HG03045 (cell line): ENCODE measurements around the gene STC2.

Experiments
- ATAC-seq: cut with Tn5 transposase; IDR thresholded peaks from one replicate; pipeline ENCODE4 v1.9.1; 2021; ENCODE audit warnings: mild to moderate bottlenecking, moderate library complexity; ENCODE audit not compliant: unreplicated experiment

The STC2 gene

DNA sequence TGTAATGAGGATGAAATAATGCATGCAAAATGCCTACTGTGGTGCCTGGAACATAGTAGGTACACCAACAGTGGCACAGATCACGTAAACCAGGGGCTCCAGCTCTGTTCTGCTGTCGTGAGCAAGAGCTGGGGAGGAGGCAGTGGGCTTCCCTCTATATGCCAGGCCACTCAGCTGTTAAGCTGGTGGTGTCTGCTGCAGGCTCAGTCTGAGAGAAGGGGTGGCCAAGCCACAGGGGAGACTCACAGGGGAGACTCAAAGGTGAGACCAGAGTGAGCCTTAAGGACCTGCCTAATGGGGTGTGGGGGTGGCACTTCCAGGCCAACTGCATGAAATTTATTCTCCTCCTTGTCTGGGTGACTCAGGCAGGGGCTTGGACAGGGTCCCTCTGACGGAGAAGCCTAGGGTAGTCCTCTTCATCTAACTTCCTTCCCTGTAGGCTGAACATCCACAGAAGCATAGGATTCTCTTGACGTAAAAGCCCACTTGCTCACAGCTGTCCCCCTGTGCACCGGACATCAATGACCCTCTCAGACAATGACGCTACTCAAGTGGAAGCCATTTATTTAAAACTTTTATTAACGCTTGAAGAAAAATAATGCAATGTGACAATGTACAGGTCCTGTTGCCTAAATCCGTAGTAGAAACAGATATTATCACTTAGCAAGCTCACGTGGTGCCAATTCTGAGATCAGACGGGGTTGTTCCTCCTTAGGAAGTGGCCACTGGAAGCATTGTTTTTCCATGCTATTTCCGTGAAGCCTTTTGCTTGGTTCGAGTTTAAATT, 13.9 kb downstream of the STC2 start:
- ATAC-seq, result no peak

DNA sequence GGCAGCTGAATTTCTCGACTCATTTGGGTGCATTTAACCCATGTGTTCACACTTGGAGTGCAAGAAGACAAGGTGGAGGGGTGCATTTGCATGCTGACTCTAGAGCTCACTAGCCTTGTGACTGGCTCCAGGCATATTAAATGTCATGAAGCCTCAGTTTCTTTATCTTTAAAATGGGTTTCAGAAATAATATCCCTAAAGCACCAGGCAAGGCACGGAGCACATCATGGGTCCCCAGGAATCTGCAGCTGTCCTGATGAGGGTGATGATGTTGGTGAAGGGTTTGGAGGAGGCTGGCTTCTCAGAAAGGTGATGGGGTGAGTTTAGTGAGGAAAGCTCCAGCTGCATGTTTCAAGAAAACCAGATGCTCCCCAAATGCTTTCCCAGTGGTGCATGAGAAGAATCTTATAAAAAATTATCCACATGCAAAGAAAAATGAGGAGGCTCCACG, 14.8 kb downstream of the STC2 start:
- no peak for ATAC-seq

DNA sequence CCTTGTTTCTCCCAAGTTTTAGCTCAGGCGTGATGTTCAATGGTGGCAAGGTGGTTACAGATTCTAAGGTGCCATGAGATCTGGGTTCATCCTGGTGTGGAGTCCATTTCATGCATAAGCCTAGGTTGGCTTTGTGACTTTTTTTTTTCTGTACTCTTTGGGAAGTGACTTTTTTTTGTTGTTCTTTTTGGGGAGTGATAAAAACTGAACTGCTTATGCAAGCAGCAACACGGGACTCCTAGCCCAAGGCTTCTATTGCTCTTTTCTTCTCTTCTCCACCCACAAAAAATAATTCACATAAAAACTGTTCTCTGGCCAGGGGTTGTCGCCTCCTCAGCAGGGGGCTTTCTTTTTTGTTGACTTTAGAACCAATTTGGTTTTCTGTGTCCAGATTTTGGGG, 15.4 kb downstream of the STC2 start:
- ATAC-seq, result no peak

DNA sequence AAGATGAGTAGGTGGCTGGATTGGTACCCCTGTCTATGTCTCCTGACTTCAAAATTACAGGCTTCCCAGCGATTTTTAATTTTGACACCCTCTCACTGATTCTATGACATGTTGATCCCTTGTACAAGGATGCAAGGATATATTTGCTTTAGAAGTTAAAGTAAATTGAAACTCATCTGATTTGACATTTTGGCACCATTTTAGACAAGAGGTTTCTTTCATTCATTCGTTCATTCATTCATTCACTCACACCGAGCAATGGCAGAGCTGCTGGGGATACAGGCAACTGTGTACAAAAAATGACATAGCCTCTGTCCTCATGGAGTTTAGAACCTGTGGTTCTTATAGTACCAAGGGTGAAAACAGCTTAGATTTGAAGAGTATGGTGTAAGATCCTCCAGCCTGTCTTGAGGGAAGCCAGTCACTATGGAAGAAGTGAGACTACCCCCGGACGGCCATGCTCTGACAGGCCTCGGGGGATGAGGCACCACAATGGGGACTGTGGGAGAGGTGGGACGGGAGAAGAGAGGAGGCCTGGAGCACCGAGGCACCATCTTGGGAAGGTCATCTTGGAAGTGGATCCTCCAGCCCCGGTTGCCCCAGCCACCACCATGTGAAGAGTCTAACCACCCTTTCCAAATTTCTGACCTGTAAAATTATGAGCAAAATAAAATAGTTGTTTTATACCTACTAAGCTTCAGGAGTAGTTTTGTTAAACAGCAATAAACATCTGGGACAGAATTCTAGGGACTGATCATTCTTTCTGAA, 16.2 kb downstream of the STC2 start:
- ATAC-seq, result no peak

DNA sequence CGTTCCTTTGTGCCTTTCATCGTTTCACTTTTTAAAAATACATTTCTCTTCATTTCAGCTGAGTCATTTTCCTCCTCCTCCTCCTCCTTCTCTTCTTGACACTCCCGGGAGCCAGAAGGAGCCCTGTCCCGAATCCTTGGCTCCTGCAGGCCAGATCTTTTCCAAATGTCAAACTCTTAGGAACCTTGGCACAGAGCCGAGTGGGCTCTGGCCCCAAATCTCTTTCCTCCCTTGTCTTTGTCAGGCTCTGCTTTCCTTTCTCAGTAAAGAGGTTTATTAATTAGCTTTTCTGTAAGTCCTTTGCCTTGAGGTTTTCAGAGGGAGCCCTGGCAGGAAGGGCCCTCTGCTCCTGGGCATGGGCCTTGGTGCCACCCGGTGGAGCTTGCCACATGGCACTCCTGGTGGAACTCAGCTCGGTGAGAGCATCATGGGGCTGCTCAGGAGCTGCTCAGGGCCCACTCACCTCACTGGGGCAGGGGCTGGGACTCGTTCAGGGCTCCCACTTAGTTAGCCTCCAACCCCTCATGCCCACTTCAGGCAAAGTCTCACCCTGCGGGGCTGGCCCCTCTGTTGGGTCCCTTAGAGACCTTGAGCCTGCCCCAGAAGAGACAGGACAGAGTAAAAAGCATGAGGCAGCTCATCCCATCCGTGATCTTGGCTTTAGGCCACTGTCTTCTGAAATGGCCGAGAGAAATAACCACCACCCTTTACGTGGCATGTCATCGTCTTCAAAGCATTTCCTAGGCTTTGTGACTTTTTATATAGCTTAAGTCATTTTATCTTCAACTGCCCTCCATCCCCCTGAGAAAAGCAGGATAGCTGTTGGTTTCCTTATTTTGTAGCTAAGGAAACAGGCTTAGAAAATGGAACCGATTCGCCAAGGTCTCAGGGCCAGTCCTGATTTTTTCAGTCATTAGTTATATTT, 17.1 kb downstream of the STC2 start:
- no peak for ATAC-seq

DNA sequence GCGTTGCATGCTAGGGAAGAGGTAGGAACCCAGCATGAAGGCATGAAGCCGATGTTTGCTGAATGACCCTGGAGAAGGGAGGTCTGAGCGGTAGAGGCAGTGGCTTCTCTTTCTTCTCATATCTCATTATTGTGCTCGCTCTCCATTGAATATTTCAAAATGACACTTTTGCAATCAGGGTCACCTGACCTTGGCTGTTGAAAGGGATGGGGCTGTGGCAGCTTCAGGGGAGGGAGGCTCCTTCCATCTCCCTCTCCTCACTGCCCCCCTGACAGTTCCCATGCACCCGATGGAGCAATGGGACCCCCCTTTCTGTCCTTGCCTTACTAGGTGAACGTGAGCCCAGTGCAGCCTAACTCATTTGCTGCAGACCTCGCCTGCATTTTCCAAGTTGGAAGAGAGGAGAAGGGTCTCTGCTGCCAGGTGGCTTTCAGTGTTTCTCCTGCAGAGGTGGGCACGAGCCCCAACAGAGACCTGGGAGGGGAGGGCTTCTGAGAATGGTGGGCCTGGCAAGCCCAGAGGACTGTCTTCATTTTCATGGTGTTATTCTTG, 17.9 kb downstream of the STC2 start:
- no peak for ATAC-seq

DNA sequence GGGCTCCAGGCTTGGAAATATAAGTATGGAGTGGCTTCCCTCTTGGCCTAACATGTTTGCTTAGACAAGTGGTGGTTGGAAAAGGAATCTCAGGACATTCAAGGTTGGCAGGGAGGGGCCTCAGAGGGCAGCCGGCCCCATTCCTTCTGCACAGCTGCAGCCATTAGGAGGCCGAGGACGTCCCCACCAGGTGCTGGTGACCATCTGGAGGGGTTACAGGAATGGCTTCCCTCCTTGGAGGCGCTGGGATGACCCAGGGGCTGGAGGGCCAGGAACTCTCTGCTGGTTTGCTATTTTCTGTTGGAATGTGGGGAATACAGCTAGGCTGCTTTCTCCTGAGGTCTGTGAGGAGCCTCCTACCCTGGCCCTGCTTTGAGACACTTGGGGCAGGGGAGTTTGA, 18.5 kb downstream of the STC2 start:
- no peak for ATAC-seq

DNA sequence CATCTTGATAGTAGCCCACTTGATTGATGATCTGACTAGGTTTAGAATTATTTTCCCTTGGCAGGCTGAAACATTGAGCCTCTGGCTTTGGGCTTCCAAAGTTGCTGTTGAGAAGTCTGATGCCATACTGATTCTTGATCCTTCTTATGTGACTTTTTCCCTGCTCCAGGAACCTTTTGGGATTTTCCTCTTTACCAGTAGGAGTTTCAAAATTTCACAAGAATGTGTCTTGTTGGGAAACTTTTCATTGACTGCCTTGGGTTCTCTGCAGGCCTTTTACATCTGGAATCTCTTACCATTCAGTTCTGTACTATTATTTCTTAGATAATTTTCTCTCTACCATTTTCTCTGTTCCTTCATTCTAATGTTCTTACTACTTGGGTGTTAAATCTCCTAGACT, 20.0 kb downstream of the STC2 start:
- ATAC-seq, result no peak

DNA sequence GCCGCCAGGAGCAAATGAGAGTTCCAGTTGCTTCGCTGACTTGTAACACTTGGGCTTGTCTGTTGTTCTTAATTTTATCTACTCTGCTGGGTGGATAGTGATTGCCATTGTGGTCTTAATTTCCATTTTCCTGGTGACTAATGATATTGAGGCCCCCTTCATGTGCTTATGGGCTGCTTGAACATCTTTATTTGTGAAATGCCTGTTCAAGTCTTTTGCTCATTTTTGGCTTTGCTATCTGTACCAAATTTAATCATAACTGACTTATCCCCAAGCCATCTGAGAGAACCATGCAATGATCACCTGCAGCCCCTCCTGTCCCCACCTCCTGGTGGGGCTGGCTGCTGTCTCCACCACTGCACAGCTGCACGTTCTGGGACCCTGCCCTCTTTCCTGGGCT, 20.5 kb downstream of the STC2 start:
- ATAC-seq, result no peak

DNA sequence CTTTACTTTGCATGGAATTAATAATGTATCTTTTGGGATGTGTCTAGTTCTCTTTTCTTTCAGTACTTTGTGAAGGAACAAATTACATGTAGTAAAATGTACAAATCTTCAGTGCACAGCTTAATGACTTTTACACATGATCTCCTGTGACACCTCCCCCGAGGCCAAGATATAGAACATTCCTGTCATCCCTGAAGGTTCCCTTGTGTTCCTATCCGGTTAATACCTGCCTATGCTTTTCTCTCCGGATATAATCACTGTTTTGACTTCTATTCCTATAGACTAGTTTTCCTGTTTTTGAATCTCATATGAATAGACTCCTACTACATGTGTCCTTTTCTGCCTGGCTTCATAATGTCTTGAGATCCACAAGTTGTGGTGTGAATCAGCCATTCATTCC, 21.5 kb downstream of the STC2 start:
- no peak for ATAC-seq

DNA sequence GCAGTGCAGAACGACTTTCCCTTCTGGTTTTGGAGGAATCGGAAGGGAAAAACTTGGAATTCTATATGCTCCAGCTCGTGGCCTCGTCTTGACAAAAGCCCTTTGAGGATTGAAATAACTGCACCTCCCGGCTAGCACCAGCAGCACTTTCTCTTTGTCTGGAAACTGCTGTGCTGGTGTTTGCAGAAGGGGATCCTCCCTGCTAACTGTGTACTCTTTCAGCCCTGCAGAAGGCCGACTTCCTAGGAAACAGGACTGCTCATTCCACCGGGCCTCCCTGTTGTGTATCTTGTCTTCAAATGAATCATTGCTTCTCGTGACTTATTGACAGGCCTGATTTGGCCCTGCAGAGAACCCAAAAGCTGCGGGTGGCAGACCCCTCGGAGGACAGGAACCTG, 23.6 kb downstream of the STC2 start:
- ATAC-seq, result no peak

DNA sequence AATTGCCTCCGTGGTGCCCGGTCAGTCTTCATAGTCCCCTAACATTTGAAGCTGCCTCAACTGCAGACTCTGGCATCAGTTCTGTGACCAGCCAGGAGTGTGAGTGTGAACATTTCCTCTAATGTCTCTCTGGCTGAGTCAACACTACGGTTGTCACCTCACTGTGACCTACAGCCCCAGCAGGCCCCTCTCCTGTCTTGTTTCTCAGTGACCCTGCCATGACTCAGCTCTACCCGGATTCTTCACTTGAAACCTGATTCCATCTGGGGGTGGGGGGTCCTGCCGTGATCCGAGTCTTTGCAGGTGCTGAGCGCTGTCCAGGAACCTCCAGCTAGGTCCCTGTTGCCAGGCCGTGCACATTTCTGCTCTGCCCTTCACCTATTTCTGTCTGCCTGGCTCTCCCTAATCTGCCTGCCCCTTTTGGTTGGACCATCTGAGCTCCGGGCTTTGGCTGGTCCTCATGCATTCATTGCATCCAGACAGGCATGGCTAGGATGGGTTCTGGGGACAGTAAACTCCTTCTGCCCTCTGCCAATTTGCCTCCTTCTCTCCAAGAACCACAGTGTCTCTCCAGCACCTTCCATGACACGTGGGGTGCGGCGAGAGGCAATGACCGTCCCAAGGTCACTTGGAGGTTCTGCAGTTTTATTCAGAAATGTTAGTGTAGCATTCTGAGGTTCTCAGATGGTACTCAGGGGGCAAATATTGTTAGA, 24.2 kb downstream of the STC2 start:
- no peak for ATAC-seq

DNA sequence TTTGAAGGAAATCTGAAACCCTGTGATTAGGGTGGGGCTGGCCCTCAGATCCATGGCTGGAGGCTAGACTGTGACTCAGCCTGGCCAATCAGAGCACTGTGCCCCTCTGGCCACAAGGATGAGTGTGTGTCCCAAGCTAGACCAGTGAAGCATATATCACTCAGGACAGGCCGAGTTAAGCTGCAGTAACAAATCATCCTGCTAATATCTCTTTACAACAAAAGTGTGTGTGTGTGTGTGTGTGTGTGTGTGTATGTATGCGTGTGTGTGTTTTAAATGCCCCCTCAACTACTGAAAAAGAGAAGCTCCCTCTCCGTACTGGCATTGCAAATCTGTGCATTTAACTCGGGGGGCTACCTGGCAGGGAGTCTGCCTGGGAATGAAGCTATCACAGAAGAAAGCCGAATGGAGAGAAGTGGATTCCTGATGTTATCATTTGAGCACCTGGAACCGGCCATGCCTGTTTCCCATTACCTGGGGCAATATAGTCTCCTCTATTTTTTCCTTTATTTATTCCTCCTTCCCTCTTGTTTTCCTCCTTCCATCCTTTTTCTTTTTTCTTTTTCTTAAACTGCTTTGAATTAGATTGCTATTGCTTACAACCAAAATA, 25.6 kb downstream of the STC2 start:
- ATAC-seq, result no peak

DNA sequence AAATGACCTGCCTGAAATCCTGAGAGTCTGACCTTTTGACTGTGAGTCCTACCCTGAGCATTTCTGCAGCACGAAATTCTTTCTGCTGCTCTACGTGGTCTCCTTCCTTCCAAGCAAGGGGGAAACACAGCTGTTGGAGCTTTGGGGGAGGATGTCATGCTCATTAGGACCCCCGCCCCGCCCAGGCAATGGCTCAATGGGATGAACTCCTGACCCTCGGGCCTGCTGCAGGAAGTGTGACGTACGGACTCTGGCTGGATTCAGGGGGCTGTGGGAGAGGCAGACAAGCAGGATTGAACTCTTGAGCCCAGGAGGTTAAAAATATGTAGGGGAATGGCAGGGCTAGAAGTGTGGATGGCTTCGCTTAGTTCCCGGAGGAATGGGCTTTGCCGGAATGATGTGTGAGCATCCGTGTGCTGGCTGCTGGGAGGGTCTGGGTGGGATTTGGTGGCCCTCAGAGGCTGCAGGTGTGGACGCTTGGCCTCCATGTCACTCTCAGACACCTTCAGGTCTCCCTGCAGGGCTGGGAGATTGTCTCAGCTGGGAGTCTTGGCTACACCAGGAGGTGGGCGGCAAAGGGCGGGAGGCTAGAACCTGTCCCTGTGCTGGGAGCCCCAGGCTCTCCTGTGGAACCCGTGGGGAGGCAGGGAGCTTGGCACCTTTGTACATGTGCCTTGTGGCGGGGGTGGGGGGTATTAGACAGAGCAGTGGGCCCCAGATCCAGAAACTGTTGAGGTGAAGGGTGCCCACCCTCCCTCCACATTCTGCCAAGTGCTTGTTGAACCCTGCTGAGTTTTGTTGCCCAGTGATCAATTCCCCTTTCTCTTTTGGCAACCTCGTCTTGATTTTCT, 26.3 kb downstream of the STC2 start:
- no peak for ATAC-seq

DNA sequence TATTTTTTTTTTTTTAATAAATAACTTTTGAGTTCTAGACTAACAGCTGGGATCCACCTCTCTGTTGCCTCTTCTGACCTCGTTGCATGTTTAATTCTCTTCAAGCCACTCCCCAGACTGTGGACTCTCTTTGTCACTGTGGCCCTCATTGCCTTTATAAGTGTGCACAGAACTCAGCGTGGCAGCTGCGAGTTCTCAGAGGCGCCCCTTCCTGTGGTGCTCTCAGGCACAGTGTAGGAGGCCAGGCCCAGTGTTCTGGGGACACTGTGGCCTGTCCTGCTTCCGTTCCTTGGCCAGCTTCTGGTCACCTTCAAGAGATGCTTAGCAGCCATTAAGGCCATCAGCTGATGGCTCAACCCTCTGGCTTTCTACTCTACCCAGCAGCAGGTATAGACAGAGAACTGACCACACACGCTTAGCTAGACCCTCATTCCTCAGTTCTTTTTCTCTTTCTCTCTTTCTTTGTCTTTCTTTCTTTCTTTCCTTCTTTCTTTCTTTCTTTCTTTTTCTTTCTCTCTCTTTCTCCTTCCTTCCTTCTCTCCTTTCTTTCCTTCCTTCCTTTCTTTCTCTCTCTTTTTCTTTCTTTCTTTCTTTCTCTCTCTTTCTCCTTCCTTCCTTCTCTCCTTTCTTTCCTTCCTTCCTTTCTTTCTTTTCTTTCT, 27.7 kb downstream of the STC2 start:
- ATAC-seq, result no peak

DNA sequence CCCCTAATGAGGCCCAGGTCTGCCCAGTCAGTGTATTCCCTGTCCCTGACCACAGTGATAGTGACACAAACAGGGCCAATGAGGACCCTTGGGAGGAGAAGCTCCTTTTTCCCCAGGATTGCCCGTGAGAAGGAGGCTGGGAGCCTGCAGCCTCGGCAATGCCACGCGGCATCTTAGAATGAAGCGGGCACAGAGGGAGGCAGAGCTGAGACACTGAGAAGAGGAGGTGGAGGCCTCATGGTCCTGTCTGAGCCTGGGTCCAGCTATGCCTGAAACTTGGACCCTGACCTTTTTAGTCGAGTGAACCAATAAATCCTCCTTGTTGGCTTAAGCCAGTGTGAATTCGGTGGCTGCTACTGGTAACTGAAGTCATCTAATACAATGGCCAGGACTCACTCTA, 28.4 kb downstream of the STC2 start:
- no peak for ATAC-seq

DNA sequence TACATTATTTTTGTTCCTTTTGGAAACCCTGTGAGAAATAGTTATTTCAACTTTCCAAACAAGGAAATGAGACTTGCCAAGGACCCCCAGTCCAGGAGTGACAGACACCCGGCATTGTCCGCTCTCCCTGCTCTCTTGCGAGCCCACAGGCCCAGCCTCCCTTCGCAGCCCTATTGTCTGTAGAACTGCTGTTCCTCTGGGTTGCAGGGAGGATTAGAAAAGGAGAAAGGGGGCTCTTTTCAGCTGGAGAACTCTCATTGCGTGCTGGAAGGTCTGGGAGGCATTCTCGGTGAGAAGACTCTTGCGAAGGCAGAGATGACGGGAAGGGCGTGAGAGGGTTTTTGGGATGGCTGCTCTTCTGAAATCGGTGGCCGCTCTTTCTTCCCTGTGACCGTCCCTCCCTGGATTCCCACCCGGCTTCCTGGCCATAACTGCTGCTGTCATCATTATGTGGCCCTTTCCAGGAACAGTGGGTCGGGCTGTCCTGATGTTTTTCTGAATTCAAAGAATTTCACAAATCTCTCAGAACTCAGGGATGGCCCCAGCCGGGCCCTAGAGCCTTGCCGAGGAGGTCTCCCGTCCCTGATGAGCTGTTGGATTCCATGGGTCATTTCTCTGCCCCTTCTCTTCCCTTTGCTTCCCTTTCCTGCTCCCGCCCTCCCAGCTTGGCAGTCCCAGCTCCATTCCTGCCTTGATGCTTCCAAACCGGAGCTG, 29.8 kb downstream of the STC2 start:
- no peak for ATAC-seq

DNA sequence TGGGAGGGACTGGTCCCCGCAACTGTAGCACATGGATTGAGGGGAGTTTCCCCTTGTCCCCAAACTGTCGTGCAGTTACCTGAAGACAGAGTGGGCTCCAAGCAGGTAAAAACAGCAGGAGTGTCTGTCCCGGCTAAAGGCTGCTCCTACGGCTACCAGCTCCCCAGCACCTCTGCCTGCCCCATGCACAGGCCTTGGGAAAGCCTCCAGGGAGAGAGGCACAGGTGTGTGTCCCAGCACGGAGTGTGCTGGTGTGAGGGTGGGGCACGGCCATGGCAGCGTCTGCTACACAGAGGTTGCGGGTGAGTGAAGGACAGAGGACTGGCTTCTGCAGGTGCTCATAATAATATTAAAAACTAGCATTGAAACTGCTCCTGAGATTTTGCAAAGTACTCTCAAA, 30.4 kb downstream of the STC2 start:
- ATAC-seq, result no peak
